HCT116 (cell line): ENCODE measurements around the gene MYLK. TPM values are rescaled to one million over a fixed set of nuclear protein-coding genes. Genes with fewer than 3 reads are reported as not detected.

Experiments used
- ATAC-seq: fragments of 200-7000 bp; cut with Tn5 transposase; 2 replicates; pipeline ENCODE4 v1.9.1; 2020; ENCODE audit warnings: mild to moderate bottlenecking, moderate library complexity
- BruUV-seq: library from RNA; stranded (reverse); fragments of 400-500 nt; replicated peaks from 2 replicates; lab custom pipeline; 2021; lab: Mats Ljungman, UMichigan
- CTCF ChIA-PET: fragments of 300-600 bp; sonication (Branson Sonifier 250); formaldehyde crosslinking; loops from one replicate; lab custom pipeline; 2021; ENCODE audit warnings: antibody characterized with exemption; lab: Charles Lee
- POLR2A ChIA-PET: fragments of 300-600, 350-600 bp; sonication (Branson Sonifier 250); formaldehyde crosslinking; loops from one replicate; lab custom pipeline; 2021; ENCODE audit warnings: antibody characterized with exemption; lab: Charles Lee
- RAD21 ChIA-PET, 2 experiments: fragments of 300-600 bp; sonication (Branson Sonifier 250); formaldehyde crosslinking; loops; one replicate each; lab custom pipeline; 2023; ENCODE audit warnings: low total read pairs in 2 of 2; ENCODE audit not compliant: uncharacterized antibody in 2 of 2, unreplicated experiment in 2 of 2, low non-redundant PET in 1 of 2; lab: Charles Lee
- DNase-seq: peaks from one replicate; pipeline ENCODE4 v3.0.0-alpha.2; 2010; ENCODE audit warnings: low read depth, low spot score
- H2AFZ ChIP-seq: fragments of 200-600 bp; shearing (Covaris generic), sonication (generic); 2 replicates; pipeline ENCODE4 v1.6.1; 2017; ENCODE audit warnings: low read depth, mixed run types, mixed read lengths, antibody characterized with exemption, low read length; ENCODE audit not compliant: poor library complexity, severe bottlenecking
- H3K27ac ChIP-seq: 2 replicates; pipeline ENCODE4 v1.5.1; 2012; ENCODE audit warnings: low read depth, low read length
- H3K27me3 ChIP-seq: fragments of 200-600 bp; sonication (generic); 2 replicates; pipeline ENCODE4 v1.6.1; 2016; ENCODE audit warnings: mixed run types, low read length, mixed read lengths; ENCODE audit not compliant: insufficient read depth
- H3K36me3 ChIP-seq, 2 experiments: fragments of 200-500 bp in 1 of 2; fragments of 200-600 bp in 1 of 2; sonication (Bioruptor generic) in 1 of 2; sonication (generic) in 1 of 2; 2 replicates each; pipeline versions ENCODE4 v1.5.1 to v1.6.1; 2014 to 2016; ENCODE audit warnings: low read length in 2 of 2, inconsistent platforms in 1 of 2, mixed read lengths in 1 of 2, mixed run types in 1 of 2; ENCODE audit not compliant: insufficient read depth in 2 of 2, control insufficient read depth in 1 of 2
- H3K4me1 ChIP-seq, 2 experiments: fragments of 200-600 bp in 1 of 2; sonication (generic) in 1 of 2; 2 replicates each; pipeline versions ENCODE4 v1.5.1 to v1.6.1; 2012 to 2017; ENCODE audit warnings: low read length in 2 of 2, inconsistent platforms in 1 of 2, mild to moderate bottlenecking in 1 of 2, mixed read lengths in 1 of 2, mixed run types in 1 of 2, moderate library complexity in 1 of 2; ENCODE audit not compliant: insufficient read depth in 2 of 2, control insufficient read depth in 1 of 2
- H3K4me2 ChIP-seq: fragments of 200-600 bp; sonication (generic); 2 replicates; pipeline ENCODE4 v1.6.1; 2017; ENCODE audit warnings: mixed run types, low read length, mixed read lengths
- H3K4me3 ChIP-seq, 2 experiments: fragments of 200-600 bp in 1 of 2; sonication (generic) in 1 of 2; replicated peaks in 1 of 2; 2 replicates each; pipeline ENCODE4 v1.5.1; 2011 to 2016; ENCODE audit warnings: low read length in 2 of 2, control low read depth in 1 of 2, low read depth in 1 of 2, mild to moderate bottlenecking in 1 of 2, mixed read lengths in 1 of 2, mixed run types in 1 of 2
- H3K79me2 ChIP-seq: fragments of 200-600 bp; sonication (generic); 2 replicates; pipeline ENCODE4 v1.6.1; 2017; ENCODE audit warnings: mild to moderate bottlenecking, mixed run types, low read length, moderate library complexity, mixed read lengths; ENCODE audit not compliant: insufficient read depth
- H3K9ac ChIP-seq: fragments of 200-600 bp; sonication (generic); 2 replicates; pipeline ENCODE4 v1.6.1; 2016; ENCODE audit warnings: low read length, mixed read lengths
- H3K9me2 ChIP-seq: fragments of 200-600 bp; sonication (generic), shearing (Covaris generic); 2 replicates; pipeline ENCODE4 v1.6.1; 2017; ENCODE audit warnings: mixed run types, mild to moderate bottlenecking, moderate library complexity; ENCODE audit not compliant: insufficient read depth
- H3K9me3 ChIP-seq, 2 experiments: fragments of 200-500 bp in 1 of 2; fragments of 200-600 bp in 1 of 2; sonication (Bioruptor generic) in 1 of 2; sonication (generic) in 1 of 2; 2 replicates each; pipeline ENCODE4 v1.6.1; 2014 to 2017; ENCODE audit warnings: low read length in 2 of 2, mixed read lengths in 2 of 2, inconsistent platforms in 1 of 2, low read depth in 1 of 2, mild to moderate bottlenecking in 1 of 2, mixed run types in 1 of 2, moderate library complexity in 1 of 2; ENCODE audit not compliant: control insufficient read depth in 1 of 2, insufficient read depth in 1 of 2
- H4K20me1 ChIP-seq: fragments of 200-600 bp; sonication (generic), shearing (Covaris generic); 2 replicates; pipeline ENCODE4 v1.6.1; 2017; ENCODE audit warnings: mixed run types, mild to moderate bottlenecking, moderate library complexity; ENCODE audit not compliant: insufficient read depth
- CBX3 ChIP-seq: IDR thresholded peaks from 2 replicates; pipeline ENCODE4 v1.6.1; 2012; ENCODE audit warnings: low read depth
- CEBPB ChIP-seq: IDR thresholded peaks from 2 replicates; pipeline ENCODE4 v1.6.1; 2012; ENCODE audit warnings: low read depth
- CTCF ChIP-seq, 3 experiments: fragments of 200-600 bp in 1 of 3; sonication (generic) in 1 of 3; IDR thresholded peaks in 2 of 3; conservative IDR thresholded peaks in 1 of 3; 2 replicates each; pipeline ENCODE4 v1.5.1; 2012 to 2017; ENCODE audit warnings: low read depth in 2 of 3, low read length in 2 of 3, antibody characterized with exemption in 1 of 3, borderline replicate concordance in 1 of 3, control low read depth in 1 of 3, mild to moderate bottlenecking in 1 of 3, mixed read lengths in 1 of 3, mixed run types in 1 of 3, moderate library complexity in 1 of 3; ENCODE audit not compliant: insufficient read depth in 1 of 3
- EGR1 ChIP-seq: IDR thresholded peaks from 2 replicates; pipeline ENCODE4 v1.6.1; 2012; ENCODE audit warnings: low read depth
- ELF1 ChIP-seq: IDR thresholded peaks from 2 replicates; pipeline ENCODE4 v1.6.1; 2012; ENCODE audit warnings: low read depth, borderline replicate concordance
- EZH2 ChIP-seq: fragments of 200-600 bp; sonication (generic); IDR thresholded peaks from 2 replicates; pipeline ENCODE4 v1.6.1; 2017; ENCODE audit warnings: antibody characterized with exemption, mixed run types
- EZH2phosphoT487 ChIP-seq: fragments of 200-600 bp; IDR thresholded peaks from 2 replicates; pipeline ENCODE4 v1.6.1; 2018; ENCODE audit warnings: antibody characterized with exemption, borderline replicate concordance
- FOSL1 ChIP-seq: IDR thresholded peaks from 2 replicates; pipeline ENCODE4 v1.6.1; 2012; ENCODE audit warnings: low read depth
- POLR2A ChIP-seq: IDR thresholded peaks from 2 replicates; pipeline ENCODE4 v1.7.0; 2011; ENCODE audit warnings: borderline replicate concordance; ENCODE audit not compliant: insufficient read depth, insufficient read length; ENCODE audit errors: extremely low read depth
- POLR2AphosphoS5 ChIP-seq: IDR thresholded peaks from 2 replicates; pipeline ENCODE4 v1.6.1; 2011; ENCODE audit warnings: mild to moderate bottlenecking, low read depth, low read length, moderate library complexity
- RAD21 ChIP-seq: IDR thresholded peaks from 2 replicates; pipeline ENCODE4 v1.6.1; 2012; ENCODE audit warnings: low read depth, mild to moderate bottlenecking
- SIN3A ChIP-seq: IDR thresholded peaks from 2 replicates; pipeline ENCODE4 v1.6.1; 2012; ENCODE audit warnings: low read depth
- SP1 ChIP-seq: IDR thresholded peaks from 2 replicates; pipeline ENCODE4 v1.6.1; 2012; ENCODE audit warnings: low read depth
- TCF7L2 ChIP-seq: IDR thresholded peaks from 2 replicates; pipeline ENCODE4 v1.7.0; 2011; ENCODE audit warnings: borderline replicate concordance, inconsistent platforms; ENCODE audit not compliant: insufficient read depth, insufficient read length; ENCODE audit errors: extremely low read depth
- YY1 ChIP-seq: IDR thresholded peaks from 2 replicates; pipeline ENCODE4 v1.6.1; 2011; ENCODE audit warnings: low read length, low read depth, moderate library complexity, mild to moderate bottlenecking; ENCODE audit not compliant: insufficient replicate concordance; ENCODE audit errors: extremely low read depth
- ZFX ChIP-seq: fragments of 450-650 bp; IDR thresholded peaks from 2 replicates; pipeline ENCODE4 v1.6.1; 2017
- ZNF274 ChIP-seq: fragments of 200-500 bp; sonication (Bioruptor generic); IDR thresholded peaks from 2 replicates; pipeline ENCODE4 v1.6.1; 2014; ENCODE audit warnings: mild to moderate bottlenecking, low read depth, low read length, inconsistent platforms
- intact Hi-C: fragments of 100-400 bp; cut with micrococcal nuclease; formaldehyde crosslinking; loops from 2 replicates; pipeline ENCODE4 v1.10.0; 2022
- total RNA-seq: library from RNA; stranded (reverse); gene quantifications from one replicate; pipeline ENCODE4 v1.2.1, GENCODE V29; 2021; ENCODE audit not compliant: unreplicated experiment
- TF ChIP-seq, protein P1 (sequence below): IDR thresholded peaks from 2 replicates; pipeline ENCODE4 v1.6.1; 2012; ENCODE audit warnings: low read depth
- TF ChIP-seq, protein P2 (sequence below): IDR thresholded peaks from 2 replicates; pipeline ENCODE4 v1.6.1; 2011; ENCODE audit warnings: mild to moderate bottlenecking, low read length, moderate library complexity; ENCODE audit not compliant: insufficient replicate concordance; ENCODE audit errors: extremely low read depth
- TF ChIP-seq, protein P3 (sequence below): IDR thresholded peaks from 2 replicates; pipeline ENCODE4 v1.6.1; 2012

Gene MYLK
- total RNA-seq, 1 experiment from 2014 or later, result 3.8 TPM

- Histone ChIP-seq H2AFZ (no peak overlapping the region), H3K4me2 (no peak overlapping the region), H3K9me3 (peaks cover 0 to under 1% of the 10 kb centered on the region in 2 experiments; a peak in 1 of 4 replicates), H3K36me3 (no peaks in the 10 kb centered on the region), H3K9me2 (no peaks in the 10 kb centered on the region), H3K4me3 (no peak overlapping the region), H3K4me1 (peaks cover 0 to 8% of the 10 kb centered on the region in 2 experiments; a peak in 2 of 4 replicates), H3K79me2 (no peaks in the 10 kb centered on the region), H4K20me1 (no peaks in the 10 kb centered on the region), H3K27ac (no peak overlapping the region), H3K27me3 (no peaks in the 10 kb centered on the region), H3K9ac (no peak overlapping the region)
- CTCF ChIA-PET, result no interaction called here
- intact Hi-C loops, result no loop called here
- no TSS peak for BruUV-seq
- POLR2A ChIA-PET, result no interaction called here
- ATAC-seq, result no peak
- DNase-seq, result no peak
- RAD21 ChIA-PET, result no interaction called here
- TF ChIP-seq ZFX, result no peak
- TF ChIP-seq FOSL1, result no peak
- TF ChIP-seq ZNF274, result no peak
- TF ChIP-seq YY1, result no peak
- TF ChIP-seq SP1, result no peak
- no peak for TF ChIP-seq EZH2
- TF ChIP-seq, protein P1, sequence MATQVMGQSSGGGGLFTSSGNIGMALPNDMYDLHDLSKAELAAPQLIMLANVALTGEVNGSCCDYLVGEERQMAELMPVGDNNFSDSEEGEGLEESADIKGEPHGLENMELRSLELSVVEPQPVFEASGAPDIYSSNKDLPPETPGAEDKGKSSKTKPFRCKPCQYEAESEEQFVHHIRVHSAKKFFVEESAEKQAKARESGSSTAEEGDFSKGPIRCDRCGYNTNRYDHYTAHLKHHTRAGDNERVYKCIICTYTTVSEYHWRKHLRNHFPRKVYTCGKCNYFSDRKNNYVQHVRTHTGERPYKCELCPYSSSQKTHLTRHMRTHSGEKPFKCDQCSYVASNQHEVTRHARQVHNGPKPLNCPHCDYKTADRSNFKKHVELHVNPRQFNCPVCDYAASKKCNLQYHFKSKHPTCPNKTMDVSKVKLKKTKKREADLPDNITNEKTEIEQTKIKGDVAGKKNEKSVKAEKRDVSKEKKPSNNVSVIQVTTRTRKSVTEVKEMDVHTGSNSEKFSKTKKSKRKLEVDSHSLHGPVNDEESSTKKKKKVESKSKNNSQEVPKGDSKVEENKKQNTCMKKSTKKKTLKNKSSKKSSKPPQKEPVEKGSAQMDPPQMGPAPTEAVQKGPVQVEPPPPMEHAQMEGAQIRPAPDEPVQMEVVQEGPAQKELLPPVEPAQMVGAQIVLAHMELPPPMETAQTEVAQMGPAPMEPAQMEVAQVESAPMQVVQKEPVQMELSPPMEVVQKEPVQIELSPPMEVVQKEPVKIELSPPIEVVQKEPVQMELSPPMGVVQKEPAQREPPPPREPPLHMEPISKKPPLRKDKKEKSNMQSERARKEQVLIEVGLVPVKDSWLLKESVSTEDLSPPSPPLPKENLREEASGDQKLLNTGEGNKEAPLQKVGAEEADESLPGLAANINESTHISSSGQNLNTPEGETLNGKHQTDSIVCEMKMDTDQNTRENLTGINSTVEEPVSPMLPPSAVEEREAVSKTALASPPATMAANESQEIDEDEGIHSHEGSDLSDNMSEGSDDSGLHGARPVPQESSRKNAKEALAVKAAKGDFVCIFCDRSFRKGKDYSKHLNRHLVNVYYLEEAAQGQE, result no peak
- TF ChIP-seq TCF7L2, result no peak
- TF ChIP-seq POLR2AphosphoS5, result no peak
- no peak for TF ChIP-seq EGR1
- no peak for TF ChIP-seq RAD21
- TF ChIP-seq, protein P2, sequence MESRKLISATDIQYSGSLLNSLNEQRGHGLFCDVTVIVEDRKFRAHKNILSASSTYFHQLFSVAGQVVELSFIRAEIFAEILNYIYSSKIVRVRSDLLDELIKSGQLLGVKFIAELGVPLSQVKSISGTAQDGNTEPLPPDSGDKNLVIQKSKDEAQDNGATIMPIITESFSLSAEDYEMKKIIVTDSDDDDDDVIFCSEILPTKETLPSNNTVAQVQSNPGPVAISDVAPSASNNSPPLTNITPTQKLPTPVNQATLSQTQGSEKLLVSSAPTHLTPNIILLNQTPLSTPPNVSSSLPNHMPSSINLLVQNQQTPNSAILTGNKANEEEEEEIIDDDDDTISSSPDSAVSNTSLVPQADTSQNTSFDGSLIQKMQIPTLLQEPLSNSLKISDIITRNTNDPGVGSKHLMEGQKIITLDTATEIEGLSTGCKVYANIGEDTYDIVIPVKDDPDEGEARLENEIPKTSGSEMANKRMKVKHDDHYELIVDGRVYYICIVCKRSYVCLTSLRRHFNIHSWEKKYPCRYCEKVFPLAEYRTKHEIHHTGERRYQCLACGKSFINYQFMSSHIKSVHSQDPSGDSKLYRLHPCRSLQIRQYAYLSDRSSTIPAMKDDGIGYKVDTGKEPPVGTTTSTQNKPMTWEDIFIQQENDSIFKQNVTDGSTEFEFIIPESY, result no peak
- no peak for TF ChIP-seq EZH2phosphoT487
- TF ChIP-seq SIN3A, result no peak
- no peak for TF ChIP-seq ELF1
- no peak for TF ChIP-seq CEBPB
- TF ChIP-seq CTCF (IDR thresholded peaks at IDR 0.05 in 2 of 3, conservative IDR thresholded peaks at IDR 0.05 in 1 of 3; ENCODE audit: borderline replicate concordance in 1 of 3, insufficient read depth in 1 of 3, low read depth in 2 of 3, low read length in 2 of 3), result no peak
- TF ChIP-seq, protein P3, sequence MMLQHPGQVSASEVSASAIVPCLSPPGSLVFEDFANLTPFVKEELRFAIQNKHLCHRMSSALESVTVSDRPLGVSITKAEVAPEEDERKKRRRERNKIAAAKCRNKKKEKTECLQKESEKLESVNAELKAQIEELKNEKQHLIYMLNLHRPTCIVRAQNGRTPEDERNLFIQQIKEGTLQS, result no peak
- TF ChIP-seq POLR2A, result no peak
- TF ChIP-seq CBX3, result no peak
These were observed 50.7 kb downstream of the MYLK start for GRCh38 chr3:123833398-123833785.
